Epithelial cell of proximal tubule (primary cell): ENCODE results near the gene PRKCD. TPM values are rescaled to one million over a fixed set of nuclear protein-coding genes. Genes with fewer than 3 reads are reported as not detected.

Experiments used
- DNase-seq: peaks from one replicate; pipeline ENCODE4 v3.0.0-alpha.2; 2011; ENCODE audit warnings: low read depth
- H3K4me3 ChIP-seq: 2 replicates; pipeline ENCODE4 v1.5.1; 2011; ENCODE audit warnings: low read depth, mild to moderate bottlenecking, low read length
- total RNA-seq: library from RNA; depleted of rRNA; stranded (reverse); fragments of >200 nt; gene quantifications from 2 replicates; pipeline ENCODE4 v1.2.3, GENCODE V29; 2015
- TF ChIP-seq, protein P1 (sequence below): conservative IDR thresholded peaks from 2 replicates; pipeline ENCODE4 v1.5.1; 2012; ENCODE audit warnings: low read depth, mild to moderate bottlenecking, low read length

Gene PRKCD
- total RNA-seq, 1 donor from 2014 or later = 4.0 TPM

DNA sequence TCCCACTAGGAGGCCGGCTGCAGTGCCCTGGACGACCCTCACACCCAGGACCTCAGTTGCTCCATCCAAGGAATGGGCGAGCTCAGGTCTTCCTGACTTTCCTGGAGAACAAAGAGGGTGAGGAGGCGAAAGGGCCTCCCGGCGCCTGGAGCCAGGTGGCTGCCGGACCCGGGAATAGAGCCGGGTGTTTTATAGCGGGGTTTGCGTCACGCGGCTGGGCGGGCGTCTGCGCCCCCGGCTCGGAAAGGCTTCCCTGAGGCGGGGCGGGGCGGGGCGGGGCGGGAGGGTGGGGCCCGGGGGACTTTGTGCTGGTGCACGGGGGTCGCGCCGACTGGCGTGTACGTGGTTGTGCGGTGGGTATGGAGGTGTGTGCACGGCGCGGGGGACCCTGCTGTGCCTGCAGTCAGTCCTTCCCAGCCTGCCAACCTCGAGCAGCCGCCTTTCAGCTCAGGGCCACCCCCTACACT is 4.6 kb upstream of the PRKCD start:
- TF ChIP-seq, protein P1, sequence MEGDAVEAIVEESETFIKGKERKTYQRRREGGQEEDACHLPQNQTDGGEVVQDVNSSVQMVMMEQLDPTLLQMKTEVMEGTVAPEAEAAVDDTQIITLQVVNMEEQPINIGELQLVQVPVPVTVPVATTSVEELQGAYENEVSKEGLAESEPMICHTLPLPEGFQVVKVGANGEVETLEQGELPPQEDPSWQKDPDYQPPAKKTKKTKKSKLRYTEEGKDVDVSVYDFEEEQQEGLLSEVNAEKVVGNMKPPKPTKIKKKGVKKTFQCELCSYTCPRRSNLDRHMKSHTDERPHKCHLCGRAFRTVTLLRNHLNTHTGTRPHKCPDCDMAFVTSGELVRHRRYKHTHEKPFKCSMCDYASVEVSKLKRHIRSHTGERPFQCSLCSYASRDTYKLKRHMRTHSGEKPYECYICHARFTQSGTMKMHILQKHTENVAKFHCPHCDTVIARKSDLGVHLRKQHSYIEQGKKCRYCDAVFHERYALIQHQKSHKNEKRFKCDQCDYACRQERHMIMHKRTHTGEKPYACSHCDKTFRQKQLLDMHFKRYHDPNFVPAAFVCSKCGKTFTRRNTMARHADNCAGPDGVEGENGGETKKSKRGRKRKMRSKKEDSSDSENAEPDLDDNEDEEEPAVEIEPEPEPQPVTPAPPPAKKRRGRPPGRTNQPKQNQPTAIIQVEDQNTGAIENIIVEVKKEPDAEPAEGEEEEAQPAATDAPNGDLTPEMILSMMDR = no peak
- DNase-seq = no peak
- no peak overlapping the region for H3K4me3 ChIP-seq

DNA sequence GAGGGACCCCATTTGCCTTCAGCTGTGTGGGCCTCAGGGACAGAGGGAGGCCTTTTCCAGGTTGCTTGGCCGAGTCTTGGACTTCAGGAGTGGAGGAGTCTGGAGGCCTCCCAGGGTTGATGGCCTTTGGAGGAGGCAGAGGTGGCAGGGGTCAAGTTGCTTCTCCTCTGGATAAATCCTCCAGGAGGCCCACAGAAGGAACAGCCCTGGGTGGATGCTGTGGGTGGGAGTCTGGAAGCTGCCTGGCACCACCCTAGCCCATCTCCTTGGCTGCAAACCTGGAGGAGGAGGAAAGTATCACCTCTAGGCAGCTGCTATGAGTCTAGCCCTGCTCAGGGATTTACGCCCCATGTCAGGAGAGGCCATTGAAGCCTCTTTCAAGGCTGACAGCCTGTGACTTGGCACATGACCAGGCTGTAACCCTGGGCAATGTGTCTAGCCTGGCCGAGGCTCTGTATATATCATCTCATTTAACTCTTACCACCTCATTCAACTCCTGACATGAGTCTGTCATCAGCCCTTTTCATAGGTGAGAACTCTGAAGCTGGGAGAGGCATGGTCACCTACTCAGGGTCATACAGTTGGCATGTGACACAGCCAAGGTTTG is 2.9 kb upstream of the PRKCD start:
- no peak overlapping the region for H3K4me3 ChIP-seq
- TF ChIP-seq, protein P1 = no peak
- no peak for DNase-seq

DNA sequence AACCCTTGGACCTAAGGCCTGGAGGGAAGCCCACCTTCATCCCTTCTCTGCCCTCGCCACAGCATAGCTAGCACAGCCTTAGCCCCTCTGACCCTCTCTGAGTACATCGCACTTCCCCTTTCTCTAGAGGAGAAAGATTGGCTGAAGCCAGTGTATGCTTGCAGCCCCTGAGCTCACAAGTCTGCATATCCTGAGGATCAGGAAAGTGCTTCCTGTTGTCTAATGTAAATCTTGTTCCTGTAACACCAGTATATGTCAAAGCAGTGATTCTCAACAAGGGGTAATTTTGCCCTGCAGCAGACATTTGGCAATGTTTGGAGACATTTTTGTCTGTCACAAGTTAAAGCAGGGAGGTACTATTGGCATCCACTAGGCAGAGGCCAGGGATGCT is 2.2 kb upstream of the PRKCD start:
- no peak overlapping the region for H3K4me3 ChIP-seq
- TF ChIP-seq, protein P1 = no peak
- no peak for DNase-seq

DNA sequence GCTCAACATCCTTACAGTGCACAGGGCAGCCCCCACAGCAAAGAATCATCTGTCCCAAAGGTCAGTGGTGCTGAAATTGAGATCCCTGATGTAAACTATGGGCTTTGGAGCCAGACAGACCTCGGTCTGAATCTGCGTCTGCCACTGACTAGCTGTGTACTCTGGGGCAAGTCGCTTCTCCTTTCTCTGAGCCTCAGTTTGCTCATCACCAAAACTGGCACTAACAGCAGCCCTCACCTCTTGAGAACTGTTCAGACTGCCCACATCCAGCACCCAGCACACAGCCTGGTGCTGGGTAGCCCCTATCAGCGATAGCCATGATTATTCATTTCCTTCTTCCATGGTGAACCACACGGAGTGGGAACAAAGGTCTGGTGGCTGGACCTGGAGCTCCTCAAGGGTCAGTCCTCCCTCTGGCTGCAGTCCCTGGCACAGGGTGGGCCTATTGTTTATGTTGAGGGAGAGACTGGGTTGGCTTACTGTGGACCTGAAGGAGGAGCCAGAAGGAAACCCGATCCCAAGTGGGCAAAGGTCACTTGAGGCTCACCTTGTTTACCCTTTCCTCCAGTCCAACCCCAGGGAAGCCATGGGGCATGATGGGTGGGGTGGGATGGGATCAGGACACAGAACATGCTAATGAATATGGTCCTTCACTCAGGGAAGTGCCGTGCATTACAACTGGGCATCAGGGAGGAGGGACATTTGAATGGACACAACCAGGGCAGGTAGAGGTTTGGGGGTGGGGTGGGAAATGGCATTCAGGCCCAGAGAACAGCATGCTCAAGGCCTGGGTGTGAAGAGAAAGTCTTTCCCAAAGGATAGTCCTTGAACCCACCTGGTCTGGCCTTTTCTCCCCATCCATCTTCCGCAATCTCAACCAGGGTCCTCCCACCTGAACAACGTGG is 1.6 kb upstream of the PRKCD start:
- TF ChIP-seq, protein P1 = no peak
- peak overlapping the region; percentile 89 for H3K4me3 ChIP-seq
- DNase-seq = no peak

DNA sequence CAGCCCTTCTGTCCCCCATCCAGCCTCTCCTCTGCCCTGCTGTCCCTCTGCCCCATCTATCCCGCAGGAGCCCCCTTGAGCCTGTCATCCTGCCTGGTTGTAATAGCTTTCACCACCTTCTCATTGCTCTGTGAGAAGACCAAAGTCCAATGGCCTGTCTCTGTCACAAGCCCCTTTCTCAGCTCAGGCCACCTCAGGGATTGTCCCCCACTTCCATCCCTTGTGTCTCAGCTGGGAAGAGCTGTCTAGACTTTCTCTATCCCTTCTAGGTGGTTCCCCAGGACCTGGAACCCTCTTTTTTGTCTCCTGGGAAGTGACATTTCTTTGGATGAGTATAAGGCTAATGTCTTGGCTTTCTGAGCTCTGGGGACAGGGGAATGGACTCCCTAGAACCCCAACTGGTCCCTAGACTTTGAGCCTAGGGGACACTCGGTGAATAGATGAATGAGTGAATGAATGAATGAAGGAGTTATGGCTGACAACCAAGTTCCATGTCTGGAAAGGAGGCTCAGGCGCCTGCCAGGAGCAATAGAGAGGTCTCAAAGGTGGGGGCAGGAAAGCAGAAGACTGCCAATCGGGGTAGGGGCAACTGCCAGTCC is 849 bp upstream of the PRKCD start:
- no peak for DNase-seq
- peak overlapping the region; percentile 89 for H3K4me3 ChIP-seq
- TF ChIP-seq, protein P1 = no peak

DNA sequence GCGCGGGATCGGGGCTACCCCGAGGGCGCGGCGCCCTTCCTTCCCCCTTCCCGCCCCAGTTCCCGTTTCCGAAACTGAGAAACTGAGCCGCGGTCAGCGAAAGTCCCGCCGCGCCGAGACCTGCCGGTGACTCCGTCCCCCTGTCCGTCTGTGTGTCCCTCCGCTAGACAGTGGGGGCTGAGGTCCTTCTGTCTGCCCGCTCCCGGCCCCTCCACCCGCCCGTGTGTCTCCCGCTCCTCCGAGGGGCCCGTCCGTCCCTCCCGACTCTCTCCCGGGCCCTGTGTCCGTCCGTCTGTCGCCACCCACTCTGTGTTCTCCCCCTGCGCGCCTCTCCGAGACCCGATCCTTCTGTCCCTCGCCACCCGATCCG is 426 bp downstream of the PRKCD start:
- DNase-seq = no peak
- TF ChIP-seq, protein P1 = no peak
- H3K4me3 ChIP-seq = peak overlapping the region; percentile 89
